GM18505 (cell line): ENCODE measurements around the gene SYT5.
"Not testable (repeated sequence)": the region's sequence is repeated elsewhere in the genome, so short reads cannot be mapped to it uniquely, and the experiment has no call there.

ENCODE experiments used
- ATAC-seq: cut with Tn5 transposase; IDR thresholded peaks from one replicate; pipeline ENCODE4 v1.9.1; 2021; ENCODE audit not compliant: unreplicated experiment
- POLR2A ChIP-seq: IDR thresholded peaks from 4 replicates; pipeline ENCODE4 v1.6.1; 2011; ENCODE audit warnings: borderline replicate concordance; ENCODE audit not compliant: insufficient read depth, insufficient read length; ENCODE audit errors: extremely low read depth

Gene SYT5

GRCh38 chr19:55193481-55193880 lies 13.4 kb upstream of the SYT5 start:
- TF ChIP-seq POLR2A: no peak
- no peak for ATAC-seq

GRCh38 chr19:55189403-55189835 lies 9.3 kb upstream of the SYT5 start:
- ATAC-seq: no peak
- TF ChIP-seq POLR2A: no peak

GRCh38 chr19:55188625-55189024 lies 8.5 kb upstream of the SYT5 start:
- no peak for ATAC-seq
- no peak for TF ChIP-seq POLR2A

GRCh38 chr19:55186080-55186479 lies 6.0 kb upstream of the SYT5 start:
- no peak for TF ChIP-seq POLR2A
- no peak for ATAC-seq

GRCh38 chr19:55181740-55182139 lies 1.7 kb upstream of the SYT5 start:
- TF ChIP-seq POLR2A: no peak
- ATAC-seq: no peak

- ATAC-seq: peak; percentile 67
- no peak for TF ChIP-seq POLR2A
These were observed 1.1 kb downstream of the SYT5 start for GRCh38 chr19:55178781-55179599.

- no peak for TF ChIP-seq POLR2A
- no peak for ATAC-seq
These were observed 4.0 kb downstream of the SYT5 start for GRCh38 chr19:55176076-55176475.

GRCh38 chr19:55175117-55175867 lies 4.8 kb downstream of the SYT5 start:
- TF ChIP-seq POLR2A: no peak
- ATAC-seq: no peak

- no peak for TF ChIP-seq POLR2A
- no peak for ATAC-seq
These were observed 5.5 kb downstream of the SYT5 start for GRCh38 chr19:55174425-55175116.

- no peak for TF ChIP-seq POLR2A
- no peak for ATAC-seq
These were observed 6.2 kb downstream of the SYT5 start for GRCh38 chr19:55173714-55174409.

GRCh38 chr19:55173186-55173713 lies 6.8 kb downstream of the SYT5 start:
- no peak for TF ChIP-seq POLR2A
- ATAC-seq: no peak

GRCh38 chr19:55172741-55173140 lies 7.3 kb downstream of the SYT5 start:
- no peak for ATAC-seq
- no peak for TF ChIP-seq POLR2A

- not testable (repeated sequence) for ATAC-seq
These were observed 7.8 kb downstream of the SYT5 start for GRCh38 chr19:55172318-55172717.

GRCh38 chr19:55171440-55171839 lies 8.6 kb downstream of the SYT5 start:
- TF ChIP-seq POLR2A: no peak
- no peak for ATAC-seq

GRCh38 chr19:55169136-55169535 lies 11.0 kb downstream of the SYT5 start:
- ATAC-seq: no peak
- TF ChIP-seq POLR2A: no peak
